CD4-positive, alpha-beta T cell treated with Interleukin-21 for 1 hour (primary cell): Measurements from ENCODE around the gene CLEC12A.
A peak's percentile ranks its signal among the peaks of the same experiment; 100 is the strongest.
"Not testable (repeated sequence)": the region's sequence is repeated elsewhere in the genome, so short reads cannot be mapped to it uniquely, and the experiment has no call there.

Experiments
- DNase-seq: peaks from one replicate; pipeline ENCODE4 v3.0.0-alpha.2; 2020

The CLEC12A gene

DNA sequence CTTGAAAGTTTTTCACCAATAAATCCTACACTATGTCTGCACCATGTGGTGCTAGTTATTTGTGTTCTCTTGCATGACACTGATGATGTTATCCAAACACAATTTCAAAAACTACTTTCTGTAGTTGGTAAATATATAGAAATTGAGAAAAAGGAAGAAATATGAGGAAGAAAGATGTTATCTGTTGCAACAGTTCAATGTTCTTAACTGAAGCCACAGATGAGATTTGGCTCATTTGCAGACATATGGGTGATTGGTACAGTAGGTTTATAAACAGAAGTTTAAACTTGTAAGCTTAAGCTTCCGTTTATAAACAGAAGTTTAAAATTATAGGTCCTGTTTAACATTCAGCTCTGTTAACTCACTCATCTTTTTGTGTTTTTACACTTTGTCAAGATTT, at the start of gene CLEC12A:
TSS of gene CLEC12A (plus strand) at position 229 of the 400 bp plus-strand sequence. CDS start 188 bp downstream, outside the sequence.
- DNase-seq: no peak

DNA sequence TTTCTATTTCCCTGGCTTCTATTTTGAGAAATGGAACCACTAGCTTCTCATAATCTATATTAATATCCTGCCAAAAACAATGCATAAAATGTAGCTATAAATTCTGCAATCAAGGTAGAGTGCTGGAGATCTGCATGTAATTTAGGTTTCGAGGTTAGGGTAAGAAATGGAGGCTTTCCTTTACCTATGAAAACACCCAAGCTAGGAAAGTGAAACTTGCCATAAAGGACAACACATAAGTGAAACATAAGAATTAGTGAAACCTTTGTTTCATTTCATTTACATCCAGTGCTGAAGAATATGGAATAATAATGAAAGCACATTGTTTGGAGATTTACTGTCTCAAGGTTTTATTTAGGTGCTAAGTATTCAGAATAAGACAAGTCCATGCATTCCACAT, 48.8 kb upstream of the CLEC12A start:
- DNase-seq: no peak

- DNase-seq: peak; percentile 63
These were observed 45.4 kb upstream of the CLEC12A start for GRCh38 chr12:9925705-9926393.

GRCh38 chr12:9926876-9927275, 44.3 kb upstream of the CLEC12A start:
- DNase-seq: no peak

GRCh38 chr12:9928607-9929006, 42.6 kb upstream of the CLEC12A start:
- DNase-seq: no peak

DNA sequence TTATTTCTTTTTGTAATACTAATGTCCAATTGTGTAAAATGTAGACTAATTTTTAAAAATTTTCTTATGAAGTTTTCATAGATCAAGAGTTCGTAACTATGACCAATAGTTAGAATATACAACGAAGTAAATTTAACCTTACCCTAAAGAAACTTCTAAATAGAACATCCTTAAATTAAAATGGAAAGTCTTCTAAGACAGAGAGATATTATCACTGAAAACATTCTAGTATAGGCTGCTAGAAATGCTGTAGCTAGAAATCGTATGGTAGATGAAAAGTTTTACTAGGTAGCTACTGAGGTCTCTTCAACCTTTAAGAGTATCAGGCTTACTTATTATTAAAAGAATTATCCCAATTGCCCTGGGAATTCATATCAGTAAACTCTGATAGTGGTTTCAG, 40.0 kb upstream of the CLEC12A start:
- no peak for DNase-seq

- no peak for DNase-seq
These were observed 38.9 kb upstream of the CLEC12A start, which contains the start of gene CLEC2A for GRCh38 chr12:9932270-9932669. CLEC2A (minus strand) TSS chr12:9932370; CDS start chr12:9932329, 41 bp downstream.

GRCh38 chr12:9933958-9934357, 37.3 kb upstream of the CLEC12A start:
- DNase-seq: no peak

- no peak for DNase-seq
These were observed 36.2 kb upstream of the CLEC12A start for GRCh38 chr12:9935026-9935425.

GRCh38 chr12:9936591-9936990, 34.6 kb upstream of the CLEC12A start:
- DNase-seq: no peak

GRCh38 chr12:9940375-9940774, 30.8 kb upstream of the CLEC12A start:
- DNase-seq: peak; percentile 38

DNA sequence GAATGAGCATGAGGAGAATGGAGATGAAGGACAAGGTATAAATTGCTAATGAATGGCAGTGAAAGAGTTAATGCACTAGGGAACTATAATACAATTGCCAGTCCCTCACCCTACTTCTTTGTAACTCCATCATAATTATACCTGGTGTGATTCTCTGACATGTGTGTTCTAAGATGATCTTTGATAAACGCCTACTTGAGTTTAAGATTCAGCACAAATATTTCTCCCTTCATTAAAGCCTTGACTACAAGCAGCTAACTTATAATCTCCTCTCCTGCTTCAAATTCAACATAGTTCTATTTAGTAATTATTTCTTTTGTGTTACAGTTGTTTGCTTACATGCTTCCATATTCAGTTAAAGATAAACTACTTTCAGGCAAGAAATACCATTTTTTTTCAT, 29.4 kb upstream of the CLEC12A start:
- DNase-seq: no peak

DNA sequence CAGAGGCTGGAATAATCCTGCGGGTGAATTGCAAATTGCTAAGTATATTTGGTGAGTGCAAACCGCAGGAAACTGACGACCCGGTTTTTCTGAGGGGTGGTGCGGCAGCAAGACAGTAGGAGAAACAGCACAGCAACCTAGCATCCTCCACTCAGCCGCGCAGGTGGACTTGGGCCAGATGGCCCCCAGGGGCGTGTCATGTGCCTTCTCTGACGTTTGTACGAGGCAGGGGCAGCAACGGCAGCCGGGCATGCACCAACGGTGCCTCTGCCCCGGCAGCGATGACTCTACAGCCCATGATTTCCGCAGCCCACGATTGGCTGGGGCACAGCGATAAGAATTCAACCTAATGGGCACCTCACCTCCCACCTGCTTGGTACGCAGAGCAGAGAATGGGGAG, 28.0 kb upstream of the CLEC12A start:
- DNase-seq: peak; percentile 18

DNA sequence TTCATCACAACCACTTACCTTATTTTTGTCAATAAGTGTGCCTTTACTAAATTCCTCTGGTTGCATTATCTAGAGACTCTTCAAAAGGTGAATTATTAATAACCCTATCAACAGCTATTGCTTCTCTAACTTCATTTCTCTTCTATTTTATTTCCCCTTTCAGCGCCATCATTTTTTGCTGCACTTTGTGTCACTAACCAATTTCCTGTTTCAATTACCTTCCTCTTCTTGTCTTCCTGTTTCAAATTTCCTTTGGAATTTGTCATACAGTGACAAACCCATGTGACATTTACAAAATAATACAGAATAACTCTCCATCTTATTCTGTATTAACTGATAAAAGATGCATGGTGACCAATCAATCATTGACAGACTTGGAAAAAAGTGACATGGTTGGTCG, 26.8 kb upstream of the CLEC12A start:
- no peak for DNase-seq

DNA sequence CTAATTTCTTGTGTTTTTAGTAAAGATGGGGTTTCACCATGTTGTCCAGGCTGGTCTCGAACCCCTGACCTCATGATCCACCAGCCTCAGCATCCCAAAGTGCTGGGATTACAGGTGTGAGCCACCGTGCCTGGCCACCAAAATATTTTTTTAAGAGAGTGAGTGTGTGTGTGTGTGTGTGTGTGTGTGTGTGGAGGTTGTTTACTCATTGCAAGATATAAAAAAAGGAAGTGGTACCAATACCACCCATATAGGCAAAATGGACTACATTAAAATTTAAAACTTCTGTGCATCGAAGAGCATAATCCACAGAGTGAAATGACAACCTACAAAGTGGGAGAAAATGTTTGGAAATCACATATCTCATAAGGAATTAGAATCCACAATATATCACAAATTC, 23.5 kb upstream of the CLEC12A start:
- DNase-seq: no peak

GRCh38 chr12:9948606-9949296, 22.5 kb upstream of the CLEC12A start:
- peak; percentile 36 for DNase-seq

GRCh38 chr12:9951026-9951675, 20.1 kb upstream of the CLEC12A start:
- peak; percentile 54 for DNase-seq

- not testable (repeated sequence) for DNase-seq
These were observed 18.1 kb upstream of the CLEC12A start for GRCh38 chr12:9952954-9953729.

- peak; percentile 48 for DNase-seq
These were observed 13.4 kb upstream of the CLEC12A start for GRCh38 chr12:9957834-9958233.

DNA sequence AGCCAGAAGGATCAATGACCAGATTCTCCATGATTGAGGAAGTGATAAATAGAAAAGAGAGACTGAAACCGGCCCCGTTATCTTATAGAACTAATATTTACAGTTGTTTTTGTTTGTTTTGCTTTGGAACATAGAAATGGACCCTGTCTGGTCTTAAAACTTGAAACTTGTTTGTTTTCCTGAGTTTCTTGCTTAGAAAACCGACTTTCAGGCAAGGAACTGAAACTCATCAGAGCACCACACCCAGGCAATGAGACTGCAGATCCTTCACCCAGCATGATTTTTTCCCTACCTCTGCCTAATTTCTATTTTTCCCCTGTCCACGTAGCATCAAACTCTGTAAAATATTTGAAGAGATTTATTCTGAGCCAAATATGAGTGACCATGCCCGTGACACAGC, 10.6 kb upstream of the CLEC12A start:
- no peak for DNase-seq

DNA sequence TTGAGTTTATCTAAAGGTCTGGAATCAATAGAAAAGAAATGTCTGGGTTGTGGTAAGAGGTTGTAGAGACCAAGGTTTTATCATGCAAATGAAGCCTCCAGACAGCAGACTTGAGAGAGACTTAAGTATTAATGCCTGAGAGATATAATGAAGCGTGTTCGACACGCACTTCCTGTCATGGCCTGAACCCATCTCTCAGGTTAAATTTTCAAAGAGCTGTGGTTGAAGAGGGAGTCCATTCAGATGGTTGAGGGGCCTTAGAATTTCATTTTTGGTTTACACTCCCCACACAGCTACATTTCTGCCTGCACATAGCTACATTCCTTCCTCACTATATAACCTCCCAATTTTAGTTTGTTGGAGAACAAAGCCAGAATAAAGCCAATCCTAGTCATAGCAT, 10.1 kb upstream of the CLEC12A start:
- DNase-seq: no peak

GRCh38 chr12:9961901-9962300, 9.3 kb upstream of the CLEC12A start:
- no peak for DNase-seq

- no peak for DNase-seq
These were observed 1.5 kb upstream of the CLEC12A start for GRCh38 chr12:9969673-9970072.
